Inflammatory macrophage treated with lipopolysaccharide for 1 hour (primary cell): Measurements from ENCODE around the gene WDR35.

Source experiments
- DNase-seq, 2 donors: peaks; one replicate each; pipeline ENCODE4 v3.0.0-alpha.2; 2020 to 2022

The WDR35 gene

GRCh38 chr2:19893520-19894133 lies 96.3 kb downstream of the WDR35 start:
- DNase-seq, result peak; percentile 22 to 24

- DNase-seq, result peak; percentile 87 to 95
These were observed 97.9 kb downstream of the WDR35 start for GRCh38 chr2:19891971-19892370.

DNA sequence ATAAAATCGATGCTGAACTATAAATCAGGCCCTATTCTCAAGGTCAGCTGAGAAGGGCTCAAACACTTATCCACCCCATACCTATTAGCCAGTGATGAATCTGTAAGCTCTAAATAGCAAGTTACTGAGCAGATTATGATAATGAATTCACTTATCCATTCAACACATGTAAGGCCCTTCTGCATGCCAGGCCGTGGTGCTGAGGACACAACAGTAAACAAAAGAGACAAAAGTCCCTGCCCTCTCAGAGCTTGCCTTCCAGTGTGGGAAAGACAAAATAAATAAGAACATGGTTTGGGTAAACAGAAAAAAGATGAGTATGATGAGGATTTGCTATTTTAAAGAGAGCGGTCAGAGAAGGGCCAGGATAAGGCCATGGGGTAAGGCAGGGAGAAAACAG lies 99.8 kb downstream of the WDR35 start:
- no peak for DNase-seq

DNA sequence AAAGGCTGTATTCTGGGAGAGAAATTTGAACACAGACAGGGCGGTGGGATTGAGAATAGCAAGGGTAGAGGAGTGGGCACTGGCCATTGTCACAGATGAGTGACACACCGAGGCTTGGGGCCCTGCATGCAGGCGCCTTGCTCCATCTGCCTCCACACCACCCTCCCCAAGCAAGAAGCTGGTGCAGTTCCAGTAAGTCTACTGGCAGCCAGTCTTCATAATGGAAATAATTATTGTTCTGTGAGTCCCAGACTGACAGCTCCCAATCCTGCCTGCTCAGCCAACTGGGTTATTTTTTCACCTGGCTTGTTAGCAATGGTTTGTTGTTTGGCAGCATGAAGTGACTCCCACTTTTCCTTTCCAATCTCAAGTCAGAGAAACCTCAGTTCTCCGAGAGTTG lies 101.1 kb downstream of the WDR35 start:
- DNase-seq, result no peak

GRCh38 chr2:19887510-19887909 lies 102.4 kb downstream of the WDR35 start:
- DNase-seq, result peak in 1 of 2 donors; percentile 48

DNA sequence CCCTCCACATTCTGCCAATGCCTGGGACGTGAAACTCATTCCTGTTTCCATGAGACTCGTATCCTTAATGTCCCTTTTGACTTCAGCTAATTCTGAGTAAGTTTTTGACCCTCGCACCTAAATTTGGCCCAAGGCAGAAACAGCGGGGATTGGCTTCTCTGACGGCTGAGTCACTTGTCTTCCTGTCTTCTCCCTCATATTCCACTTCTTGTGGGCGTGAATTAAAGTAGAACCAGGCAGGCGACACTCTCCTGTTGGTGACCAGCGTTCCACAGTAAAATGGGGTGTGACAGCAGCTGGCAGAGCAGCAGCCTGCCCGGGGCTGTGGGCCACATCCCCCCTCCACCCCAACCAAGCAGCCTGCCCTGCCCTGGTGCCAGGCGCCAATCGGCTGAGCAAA lies 103.6 kb downstream of the WDR35 start:
- no peak for DNase-seq

DNA sequence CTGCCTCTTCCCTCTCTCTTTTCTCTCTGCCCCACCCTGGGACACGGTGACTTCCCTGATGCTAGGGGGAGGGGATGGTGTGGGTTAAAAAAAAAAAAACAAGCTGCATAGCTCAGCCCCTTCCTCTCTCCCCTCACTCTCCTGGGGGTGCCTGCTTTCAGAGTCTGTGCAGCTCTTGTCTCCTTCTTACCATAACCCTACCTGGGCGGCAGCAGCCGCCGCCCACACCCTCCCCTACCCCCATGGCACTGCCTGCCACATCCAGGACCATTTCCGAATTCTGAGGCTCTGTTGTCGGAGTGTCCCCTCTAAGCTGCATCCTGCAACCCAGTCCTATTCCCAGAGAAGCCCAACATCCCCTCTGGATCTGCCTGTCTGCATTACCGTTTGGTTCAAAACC lies 104.1 kb downstream of the WDR35 start:
- DNase-seq, result no peak

GRCh38 chr2:19883971-19884720 lies 105.8 kb downstream of the WDR35 start:
- DNase-seq, result no peak

DNA sequence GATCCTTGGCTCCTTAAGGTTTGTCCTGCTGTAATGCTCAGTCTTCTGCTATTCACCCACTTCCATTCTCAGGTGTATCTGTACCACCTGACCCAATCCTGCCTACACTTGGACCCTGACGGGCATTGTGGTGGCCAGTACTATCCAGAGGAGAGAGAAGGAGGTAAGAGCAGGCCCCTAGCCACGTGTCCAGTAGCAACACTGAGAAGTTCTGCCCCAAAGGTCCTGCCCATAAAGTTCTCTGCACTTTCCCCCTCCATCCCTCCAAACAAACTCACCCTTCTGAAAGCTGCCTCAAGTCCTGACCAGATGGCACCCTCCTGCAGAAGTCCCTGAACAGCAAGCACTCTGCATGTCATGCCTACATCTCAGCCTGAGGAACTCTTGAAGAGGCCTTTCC lies 106.4 kb downstream of the WDR35 start:
- no peak for DNase-seq

GRCh38 chr2:19882286-19882685 lies 107.6 kb downstream of the WDR35 start:
- DNase-seq, result no peak

DNA sequence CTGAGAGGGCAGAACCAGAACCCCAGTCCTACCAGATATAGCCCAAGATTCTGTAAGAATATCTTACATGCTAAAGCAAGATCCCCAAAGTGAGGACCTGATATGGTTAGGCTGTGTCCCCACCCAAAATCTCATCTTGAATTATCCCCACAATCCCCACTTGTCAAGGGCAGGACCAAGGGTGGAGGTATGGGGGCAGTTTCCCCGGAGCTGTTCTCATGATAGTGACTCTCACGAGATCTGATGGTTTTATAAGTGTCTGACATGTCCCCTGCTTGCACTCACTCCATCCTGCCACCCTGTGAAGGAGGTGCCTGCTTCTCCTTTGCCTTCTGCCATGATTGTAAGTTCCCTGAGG lies 108.0 kb downstream of the WDR35 start:
- no peak for DNase-seq

DNA sequence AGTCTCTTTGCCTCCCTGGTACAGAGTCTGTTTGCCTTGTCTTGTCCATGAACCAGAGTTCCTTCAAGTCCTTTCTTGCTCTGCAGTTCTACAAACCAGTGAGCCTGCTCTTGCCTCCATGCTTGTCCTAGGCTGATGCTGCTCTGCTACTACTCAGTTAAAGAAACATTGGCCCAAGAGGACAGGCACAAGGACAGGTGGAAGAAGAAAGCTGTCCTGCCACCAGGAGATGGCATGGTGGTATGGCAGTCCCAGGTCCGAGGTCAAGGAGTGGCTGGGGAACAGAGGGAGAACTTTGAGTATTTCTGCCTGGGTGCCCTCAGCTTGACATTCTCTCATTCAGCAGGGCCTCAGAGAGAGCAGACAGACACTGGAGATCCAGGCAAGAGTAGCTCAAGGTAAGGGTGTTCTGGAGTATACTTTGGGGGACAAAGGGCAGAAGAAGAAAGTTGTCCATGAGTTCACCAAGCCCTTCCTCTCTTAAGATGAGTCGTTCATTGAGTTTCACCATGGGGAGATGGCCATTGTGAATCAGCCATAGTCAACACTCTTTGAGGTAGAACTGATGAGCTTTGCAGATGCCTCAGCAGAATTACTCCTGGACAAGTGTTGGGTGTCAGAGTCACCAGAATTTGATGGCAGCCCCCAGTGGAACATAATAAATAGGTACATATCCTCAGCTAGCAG lies 108.5 kb downstream of the WDR35 start:
- DNase-seq, result no peak

DNA sequence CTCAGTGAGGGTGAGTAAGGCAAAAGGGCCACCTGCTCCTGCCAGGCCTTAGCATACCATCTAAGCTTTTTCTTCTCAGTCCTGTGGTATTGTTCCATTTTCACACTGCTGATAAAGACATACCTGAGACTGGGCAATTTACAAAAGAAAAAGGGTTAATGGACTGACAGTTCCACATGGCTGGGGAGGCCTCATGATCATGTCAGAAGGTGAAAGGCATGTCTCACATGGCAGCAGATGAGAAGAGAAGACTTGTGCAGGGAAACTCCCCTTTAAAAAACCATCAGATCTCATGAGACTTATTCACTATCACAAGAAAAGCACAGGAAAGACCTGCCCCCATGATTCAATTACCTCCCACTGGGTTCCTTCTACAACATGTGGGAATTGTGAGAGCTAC lies 109.7 kb downstream of the WDR35 start:
- peak in 1 of 2 donors; percentile 64 for DNase-seq

GRCh38 chr2:19879120-19879519 lies 110.8 kb downstream of the WDR35 start:
- no peak for DNase-seq

- DNase-seq, result no peak
These were observed 111.4 kb downstream of the WDR35 start for GRCh38 chr2:19878268-19879046.

DNA sequence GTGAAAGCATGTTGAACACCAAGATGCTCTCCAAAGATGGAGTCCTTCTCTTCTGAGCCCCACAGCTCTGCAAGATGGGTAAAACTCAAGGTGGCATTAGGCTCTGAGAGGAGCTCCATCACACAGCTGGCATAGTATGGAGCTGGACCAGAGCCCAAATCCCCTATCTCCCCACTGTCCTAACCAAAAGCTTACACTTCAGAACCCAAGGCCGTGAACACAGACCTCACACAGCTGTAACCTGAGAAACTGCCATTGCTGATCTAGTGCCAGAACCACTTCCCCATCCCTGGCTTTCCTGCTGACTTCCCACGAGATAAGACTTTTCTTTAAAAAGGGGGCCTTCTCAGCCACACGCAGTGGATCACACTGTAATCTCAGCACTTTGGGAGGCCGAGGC lies 113.2 kb downstream of the WDR35 start:
- DNase-seq, result no peak

DNA sequence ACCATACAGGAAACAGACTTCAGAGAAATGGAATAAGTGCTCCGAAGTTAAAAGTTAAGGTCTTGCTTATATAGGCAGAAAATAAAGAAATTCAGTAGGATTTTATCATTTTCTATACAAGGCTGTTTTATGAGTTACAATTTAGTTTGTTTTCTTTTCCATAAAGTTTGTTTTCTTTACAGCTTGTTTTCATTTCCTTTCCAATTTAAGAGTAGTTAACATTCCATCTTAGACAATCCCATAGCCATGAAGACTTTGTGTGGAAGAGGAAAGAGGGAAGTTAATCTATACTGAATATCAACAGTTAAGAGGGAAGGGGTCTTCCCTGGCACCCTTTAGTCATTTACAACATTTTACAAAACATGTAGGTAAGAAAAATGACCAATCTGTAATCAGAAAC lies 114.6 kb downstream of the WDR35 start:
- no peak for DNase-seq

DNA sequence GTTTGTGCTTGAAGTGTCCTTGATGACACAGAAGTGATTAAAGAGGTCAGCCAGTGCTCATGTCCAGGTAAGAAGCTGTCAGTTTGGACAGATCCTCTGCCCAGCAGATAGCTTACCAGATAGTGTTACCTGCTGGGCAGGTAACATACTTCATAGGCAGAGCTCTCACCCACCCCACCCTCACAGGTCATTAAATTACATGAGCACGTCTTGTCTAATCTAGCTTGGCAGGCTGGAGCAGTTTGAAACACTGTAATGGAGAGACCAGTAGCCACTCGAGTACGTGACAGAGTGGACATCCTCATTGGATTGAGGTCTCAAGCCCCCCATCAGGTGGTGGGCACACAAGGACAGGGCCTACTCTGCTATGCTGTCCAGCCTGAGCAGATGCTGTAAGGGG lies 115.2 kb downstream of the WDR35 start:
- DNase-seq, result no peak

- DNase-seq, result no peak
These were observed 116.9 kb downstream of the WDR35 start for GRCh38 chr2:19873014-19873413.

DNA sequence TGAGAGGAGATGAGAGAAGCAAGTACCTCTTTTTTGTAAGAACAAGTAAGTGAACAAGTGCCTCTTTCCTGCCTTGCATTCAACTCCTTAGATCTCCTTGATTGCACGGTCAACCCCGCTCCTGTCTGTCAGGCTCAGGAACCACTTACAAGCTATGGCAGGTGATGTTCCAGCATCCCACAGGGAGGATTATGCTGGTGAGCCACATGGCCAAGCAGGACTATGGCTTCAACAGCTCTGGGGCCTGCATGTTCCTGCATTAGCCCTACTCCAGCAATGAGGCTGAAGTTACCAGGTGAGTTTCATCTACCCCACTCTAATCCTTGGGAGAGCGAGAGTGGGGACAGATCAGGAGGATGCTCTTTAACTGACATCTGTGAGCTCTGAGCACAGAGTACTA lies 117.6 kb downstream of the WDR35 start:
- DNase-seq, result no peak

DNA sequence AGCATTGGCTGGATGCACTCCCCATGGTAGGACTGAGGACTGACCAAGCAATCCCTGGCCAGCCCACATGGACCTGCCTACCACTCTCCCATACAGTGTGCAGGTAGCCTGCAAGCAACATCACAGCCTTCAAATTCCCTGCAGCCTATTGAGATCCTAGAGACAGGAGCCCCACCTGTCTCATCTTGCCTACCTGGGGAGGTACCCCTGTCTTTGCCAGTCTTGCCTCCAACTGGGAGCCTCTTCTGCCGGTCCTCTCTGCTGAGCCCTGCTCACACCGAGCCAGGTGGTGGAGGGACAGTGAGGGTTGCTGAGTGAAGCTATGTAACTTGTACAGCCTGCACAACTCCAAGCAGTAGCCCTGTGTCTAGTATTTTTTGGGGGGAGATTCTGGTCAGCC lies 118.1 kb downstream of the WDR35 start:
- DNase-seq, result no peak

DNA sequence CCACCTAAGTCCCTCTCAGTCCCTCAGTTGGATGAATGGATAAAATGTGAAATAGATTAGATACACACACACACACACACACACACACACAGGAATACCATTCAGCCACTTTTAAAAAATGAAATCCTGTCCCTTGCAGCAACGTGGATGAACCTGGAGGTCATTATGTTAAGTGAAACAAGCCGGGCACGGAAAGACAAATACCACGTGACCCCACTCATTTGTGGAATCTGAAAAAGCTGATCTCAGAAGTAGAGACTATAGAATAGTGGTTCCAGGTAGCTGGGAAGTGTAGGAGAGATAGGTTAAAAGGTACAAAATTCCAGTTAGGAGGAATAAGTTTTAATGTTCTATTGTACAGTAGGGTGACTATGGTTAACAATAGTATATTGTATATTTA lies 119.1 kb downstream of the WDR35 start:
- DNase-seq, result no peak
